Measurements from ENCODE around the gene TRPM7.

DNA sequence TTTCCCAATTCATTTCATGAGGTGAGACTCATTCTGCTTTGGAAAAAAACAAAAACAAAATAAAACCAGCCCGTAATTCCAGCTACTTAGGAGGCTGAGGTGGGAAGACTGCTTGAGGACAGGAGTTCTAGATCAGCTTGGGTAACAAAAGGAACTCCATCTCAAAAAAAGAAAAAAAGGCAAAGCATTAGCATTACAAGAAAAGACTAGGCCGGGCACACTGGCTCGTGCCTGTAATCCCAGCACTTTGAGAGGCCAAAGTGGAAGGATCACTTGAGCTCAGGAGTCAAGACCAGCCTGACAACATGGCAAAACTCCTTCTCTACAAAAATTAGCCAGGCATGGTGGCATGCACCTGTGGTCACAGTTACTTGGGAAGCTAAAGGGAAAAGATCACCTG is 33.9 kb downstream of the TRPM7 start:
- TF ChIP-seq CTCF (IDR thresholded peaks at IDR 0.05; ENCODE audit: low read depth, low read length, poor library complexity, severe bottlenecking), result no peak
- no peak for TF ChIP-seq EZH2phosphoT487 (IDR thresholded peaks at IDR 0.05; ENCODE audit: borderline replicate concordance, low read length)
